Glomerular visceral epithelial cell (primary cell): ENCODE measurements around the gene CKLF.
A peak's percentile ranks its signal among the peaks of the same experiment; 100 is the strongest.
"Not testable (repeated sequence)": the region's sequence is repeated elsewhere in the genome, so short reads cannot be mapped to it uniquely, and the experiment has no call there.

Experiments
- DNase-seq: peaks from one replicate; pipeline ENCODE4 v3.0.0-alpha.2; 2016; ENCODE audit errors: extremely low spot score

Gene CKLF

DNA sequence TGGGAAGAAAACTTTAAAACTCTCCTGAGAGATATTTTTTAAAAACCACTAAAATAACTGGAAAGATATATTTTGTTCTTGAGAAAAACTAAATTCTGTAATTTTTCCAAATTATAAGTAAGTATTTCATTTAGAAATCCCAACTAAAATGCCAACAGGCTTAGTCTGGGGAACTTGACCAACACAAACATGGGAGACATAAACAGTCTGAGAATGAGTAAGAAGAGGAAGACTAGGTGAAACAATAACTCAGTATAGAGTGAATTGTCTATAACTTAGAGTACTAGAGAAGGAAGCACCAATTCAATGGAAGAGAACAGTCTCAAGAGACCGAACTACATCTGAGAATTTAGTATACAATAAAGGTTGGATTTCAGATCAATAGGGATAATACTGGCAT lies 16.8 kb downstream of the CKLF start:
- DNase-seq: no peak

DNA sequence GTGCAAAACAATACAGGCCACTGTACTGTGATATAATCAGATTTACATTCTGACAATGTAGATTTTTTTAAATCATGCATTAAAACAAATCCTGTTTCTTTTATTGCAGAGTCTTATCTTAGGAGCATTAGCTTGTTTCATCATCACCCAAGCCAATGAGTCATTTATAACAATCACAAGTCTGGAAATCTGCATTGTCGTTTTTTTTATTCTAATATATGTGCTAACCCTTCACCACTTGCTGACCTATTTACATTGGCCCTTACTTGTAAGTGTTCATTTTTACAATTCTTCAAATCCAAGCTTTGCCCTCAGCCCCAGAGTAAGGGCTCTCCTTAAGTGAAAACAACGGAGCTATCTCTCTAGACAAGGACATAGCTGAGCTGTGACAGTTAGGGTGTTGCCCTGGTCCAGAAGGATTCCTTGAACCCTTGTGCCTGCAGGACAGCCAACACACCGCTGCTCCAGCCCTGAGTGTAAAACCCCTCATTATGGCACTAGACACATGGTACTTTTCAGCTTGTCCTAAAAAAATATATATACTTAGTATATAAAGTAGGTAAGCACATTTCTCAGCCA lies 17.5 kb downstream of the CKLF start:
- DNase-seq: no peak

DNA sequence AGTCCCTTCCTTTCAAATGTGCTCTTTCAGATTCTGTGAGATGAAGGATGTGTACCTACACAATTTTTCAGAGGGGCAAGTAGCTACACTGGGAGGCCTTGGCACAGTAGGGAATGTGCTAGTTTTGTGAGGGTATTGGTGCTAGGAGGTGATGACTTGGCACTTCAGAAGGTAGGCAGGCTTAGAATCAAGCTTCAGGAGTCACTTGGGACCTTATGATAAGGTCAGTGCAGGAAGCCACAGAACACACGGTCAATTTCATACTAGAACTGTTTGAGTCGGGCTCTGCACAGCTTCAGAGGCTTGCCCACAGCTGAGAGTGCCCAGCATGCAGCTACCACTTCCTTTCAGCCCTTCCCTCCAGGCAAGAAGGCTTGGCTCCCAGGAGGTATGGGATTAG lies 20.0 kb downstream of the CKLF start:
- no peak for DNase-seq

DNA sequence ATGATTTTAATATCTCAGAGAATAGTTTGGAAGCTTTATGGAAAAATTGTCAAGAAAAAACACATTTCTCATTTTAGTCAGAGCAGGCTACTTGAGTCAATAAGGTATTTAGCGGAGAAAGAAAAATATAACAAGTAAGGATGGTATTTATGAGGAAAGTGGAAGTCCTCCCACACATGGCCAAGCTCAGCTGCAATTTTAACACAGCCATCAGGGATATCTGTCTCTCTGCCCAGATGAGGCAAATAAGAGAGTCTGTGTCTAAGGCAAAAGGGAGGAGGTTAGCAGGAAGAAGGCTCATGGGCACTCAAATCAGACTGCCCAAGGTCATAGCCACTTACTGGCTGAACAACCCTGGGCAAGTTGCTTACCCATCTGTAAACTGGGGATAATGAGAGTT lies 21.7 kb downstream of the CKLF start:
- no peak for DNase-seq

DNA sequence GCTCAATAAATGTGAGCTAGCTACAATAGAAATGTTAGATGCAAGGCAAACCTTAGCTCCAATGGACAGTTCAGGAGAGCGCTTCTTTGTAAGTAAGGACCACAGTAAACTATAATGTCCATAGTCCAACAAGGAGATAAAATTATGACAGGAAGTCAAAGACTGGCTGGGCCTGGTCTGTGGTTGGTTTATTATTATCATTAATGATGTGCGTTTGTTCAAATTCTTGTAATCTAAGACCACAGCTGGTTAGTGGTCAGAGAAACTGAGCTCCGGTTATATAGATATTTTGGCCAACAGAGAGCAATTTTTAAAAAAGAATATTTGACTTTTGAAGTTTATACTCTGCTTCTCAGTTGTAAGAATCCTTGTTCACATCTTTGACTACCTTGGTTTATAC lies 22.2 kb downstream of the CKLF start:
- DNase-seq: no peak

DNA sequence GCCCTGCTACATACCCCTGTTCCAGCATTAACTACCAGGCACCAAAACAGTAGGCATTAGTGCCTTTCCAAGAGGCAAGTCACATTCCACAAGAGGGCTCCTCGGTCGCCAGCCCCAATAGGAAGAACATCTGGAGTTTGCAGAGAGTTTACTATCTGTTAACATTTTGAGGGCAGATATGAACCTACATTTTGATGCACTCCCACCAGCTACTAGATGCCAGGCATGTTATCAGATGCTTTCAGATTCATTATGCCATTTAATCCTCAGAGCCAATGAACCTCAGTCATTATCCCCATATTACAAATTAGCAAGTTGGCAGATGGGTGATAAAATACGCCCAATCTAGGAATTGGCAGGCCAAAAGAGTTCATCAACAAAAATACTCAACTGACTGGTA lies 22.7 kb downstream of the CKLF start:
- DNase-seq: no peak

DNA sequence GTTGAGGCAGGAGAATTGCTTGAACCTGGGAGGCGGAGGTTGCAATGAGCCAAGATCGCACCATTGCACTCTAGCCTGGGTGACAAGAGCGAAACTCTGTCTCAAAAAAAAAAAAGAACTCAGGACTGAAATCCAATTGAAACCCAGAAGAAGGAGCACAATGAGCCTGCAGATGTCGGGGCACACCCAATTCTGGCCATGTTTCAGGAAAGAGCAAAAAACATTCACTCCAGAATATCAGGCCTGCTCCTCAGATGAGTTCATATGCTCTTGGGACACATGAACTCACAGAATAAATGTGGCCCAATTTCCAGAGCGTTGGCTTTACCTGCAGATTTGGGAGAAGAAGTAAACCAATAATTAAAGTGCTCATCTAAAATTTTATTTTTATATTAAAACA lies 23.9 kb downstream of the CKLF start:
- DNase-seq: no peak

DNA sequence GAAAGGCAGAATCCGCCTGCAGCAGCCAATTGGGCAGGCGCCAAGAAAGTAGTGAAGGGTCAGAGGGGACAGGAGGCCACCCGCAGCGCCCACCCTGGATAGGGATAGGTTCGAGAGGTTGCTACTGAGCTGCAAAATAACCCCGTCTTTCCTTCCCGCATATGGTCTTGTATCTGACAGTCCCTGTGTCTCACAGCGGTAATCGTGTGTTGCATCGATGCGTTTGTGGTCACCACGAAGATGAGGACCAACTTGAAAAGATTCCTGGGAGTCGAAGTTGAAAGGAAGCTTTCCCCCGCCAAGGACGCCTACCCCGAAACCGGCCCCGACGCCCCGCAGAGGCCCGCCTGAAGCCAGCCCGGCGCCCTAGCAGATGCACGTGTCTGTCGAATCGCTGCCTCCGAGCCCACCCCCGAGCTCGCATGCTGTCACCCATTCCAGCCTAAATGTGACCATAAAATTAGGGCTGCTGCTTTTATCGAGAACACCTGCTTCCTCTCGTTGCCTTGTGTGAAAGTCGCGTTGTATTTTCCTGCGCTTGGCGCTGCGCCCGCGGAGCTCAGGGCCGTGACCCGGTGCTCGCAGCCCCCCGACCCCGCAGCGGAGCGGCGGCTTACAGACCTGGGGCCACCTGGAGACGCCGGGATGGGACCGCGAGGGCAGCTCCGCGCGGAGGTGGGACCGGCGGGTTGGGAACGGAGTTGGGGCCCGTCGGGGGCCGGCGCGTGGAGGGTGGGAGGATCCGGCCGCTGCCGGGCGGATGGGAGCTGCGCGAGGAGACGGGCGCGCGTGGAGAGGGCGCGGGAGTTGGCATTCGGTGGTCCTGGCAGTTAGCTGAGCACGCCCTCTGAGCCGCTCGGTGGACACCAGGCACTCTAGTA lies 26.5 kb downstream of the CKLF start, which contains the start of gene CMTM2:
TSS of gene CMTM2 (plus strand) at position 813 of the 881 bp plus-strand sequence. CDS start 145 bp downstream, outside the sequence.
- no peak for DNase-seq

DNA sequence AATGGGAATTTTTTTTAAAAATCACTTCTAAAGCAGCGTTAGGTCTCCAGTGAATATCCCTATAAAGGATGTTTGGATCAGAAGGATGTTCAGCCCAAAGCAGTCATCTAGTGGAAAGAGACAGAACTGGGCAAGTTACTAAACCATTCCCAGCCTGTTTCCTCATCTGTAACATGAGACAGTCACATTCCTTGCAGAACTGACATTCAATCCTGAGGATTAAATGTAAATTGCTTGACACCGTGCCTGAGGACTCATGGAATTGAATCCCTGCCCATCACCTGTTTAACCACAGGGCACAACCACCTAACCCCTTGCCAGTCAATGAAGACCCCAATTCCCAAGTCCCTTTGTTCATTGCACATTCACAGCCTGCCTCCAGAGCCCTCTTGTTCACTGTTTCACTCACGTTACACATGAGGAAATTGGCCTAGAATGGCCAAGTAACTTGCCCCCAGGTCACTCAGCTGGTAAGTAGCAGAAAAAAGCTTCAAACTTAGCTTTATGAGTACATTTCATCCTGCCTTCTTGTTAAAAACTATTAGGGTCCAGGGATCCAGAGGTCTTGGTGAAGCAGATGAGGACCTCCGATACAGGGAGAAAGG lies 28.3 kb downstream of the CKLF start:
- peak; percentile 59 for DNase-seq

DNA sequence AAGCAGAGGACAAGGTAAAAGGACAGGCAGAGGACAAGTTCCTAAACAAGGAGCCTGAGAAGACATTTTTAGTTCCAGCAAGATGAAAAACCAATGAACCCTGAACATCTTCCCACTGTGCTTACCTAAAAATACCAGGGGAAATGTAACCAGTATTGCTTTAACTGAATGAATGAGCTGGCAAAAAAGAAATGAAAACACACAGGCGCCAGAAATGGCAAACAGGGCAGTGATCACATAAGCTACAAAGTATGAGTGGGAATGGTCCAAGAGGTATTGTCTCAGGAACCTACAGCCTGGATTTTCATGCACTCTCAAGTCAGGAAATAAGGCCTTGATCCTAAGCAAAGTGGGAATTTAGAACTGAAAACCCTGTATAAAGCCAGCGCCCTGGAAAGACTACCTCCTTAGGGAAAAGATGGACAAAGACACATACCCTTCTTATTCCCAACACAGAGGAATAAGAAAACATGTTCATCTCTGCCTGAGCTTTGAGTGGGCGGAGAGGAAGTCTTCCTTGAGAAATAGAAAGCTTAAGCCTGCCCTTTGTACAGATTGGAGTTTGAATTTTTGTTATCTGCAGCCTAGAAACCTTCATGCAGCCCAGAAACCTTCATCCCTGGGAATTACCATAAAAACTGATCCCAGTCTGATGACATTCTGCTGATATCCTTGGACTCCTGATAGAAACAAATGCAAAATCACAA lies 29.0 kb downstream of the CKLF start:
- no peak for DNase-seq

DNA sequence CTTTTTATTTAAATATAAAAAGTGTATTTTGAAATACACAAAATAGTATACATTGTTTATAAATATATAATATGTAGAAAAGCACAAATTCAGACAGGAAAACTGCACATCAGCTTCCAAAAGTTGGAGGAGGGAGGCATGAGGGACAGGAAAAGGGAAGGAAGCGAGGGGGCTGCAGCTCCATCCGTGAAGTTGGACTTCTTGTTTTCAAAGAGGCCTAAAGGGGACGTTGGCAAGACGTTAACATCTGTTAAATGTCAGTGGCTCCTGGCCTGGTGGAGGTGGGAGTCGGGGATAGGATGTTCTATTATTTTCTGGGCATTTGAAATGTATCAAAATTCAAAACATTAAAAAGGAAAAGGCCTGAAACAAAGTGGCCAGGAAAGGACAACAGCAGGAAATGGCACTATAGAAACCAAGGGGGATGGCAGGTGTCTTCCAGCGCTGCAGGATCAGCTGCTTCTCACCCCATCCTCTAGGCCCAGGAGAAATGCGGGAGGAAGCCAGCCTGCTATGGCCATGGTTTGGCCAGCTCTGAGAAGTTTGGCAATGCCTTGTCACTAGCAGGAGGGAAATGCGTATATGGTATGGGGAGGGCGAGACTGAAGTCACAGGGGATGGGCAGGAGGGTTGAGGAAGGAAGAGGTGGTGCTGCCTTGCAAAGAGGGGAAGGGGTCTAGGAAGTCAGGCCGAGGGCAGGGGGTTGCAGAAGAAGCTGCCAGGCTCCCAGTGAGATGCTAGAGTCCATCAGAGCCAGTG lies 33.3 kb downstream of the CKLF start:
- no peak for DNase-seq

DNA sequence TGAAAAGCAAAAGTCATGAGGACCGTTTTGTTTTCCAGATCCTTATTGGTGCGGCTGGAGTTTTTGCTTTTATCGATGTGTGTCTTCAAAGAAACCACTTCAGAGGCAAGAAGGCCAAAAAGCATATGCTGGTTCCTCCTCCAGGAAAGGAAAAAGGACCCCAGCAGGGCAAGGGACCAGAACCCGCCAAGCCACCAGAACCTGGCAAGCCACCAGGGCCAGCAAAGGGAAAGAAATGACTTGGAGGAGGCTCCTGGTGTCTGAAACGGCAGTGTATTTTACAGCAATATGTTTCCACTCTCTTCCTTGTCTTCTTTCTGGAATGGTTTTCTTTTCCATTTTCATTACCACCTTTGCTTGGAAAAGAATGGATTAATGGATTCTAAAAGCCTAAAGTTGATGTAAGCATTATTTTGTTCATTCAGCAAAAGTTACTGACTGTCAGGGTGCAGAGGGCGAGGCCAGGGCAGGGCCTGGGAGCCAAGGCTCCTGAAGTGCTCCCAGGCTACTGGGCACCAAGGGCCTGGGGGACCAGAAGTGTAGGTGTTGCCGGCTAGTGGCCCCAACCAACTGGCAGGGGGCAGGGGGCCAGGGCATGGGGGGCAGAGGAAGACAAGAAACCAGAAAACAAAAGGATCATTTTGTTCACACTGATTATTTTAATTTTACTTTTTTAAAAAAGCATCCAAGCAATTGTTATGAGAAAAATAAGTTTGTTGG lies 35.7 kb downstream of the CKLF start:
- DNase-seq: no peak

DNA sequence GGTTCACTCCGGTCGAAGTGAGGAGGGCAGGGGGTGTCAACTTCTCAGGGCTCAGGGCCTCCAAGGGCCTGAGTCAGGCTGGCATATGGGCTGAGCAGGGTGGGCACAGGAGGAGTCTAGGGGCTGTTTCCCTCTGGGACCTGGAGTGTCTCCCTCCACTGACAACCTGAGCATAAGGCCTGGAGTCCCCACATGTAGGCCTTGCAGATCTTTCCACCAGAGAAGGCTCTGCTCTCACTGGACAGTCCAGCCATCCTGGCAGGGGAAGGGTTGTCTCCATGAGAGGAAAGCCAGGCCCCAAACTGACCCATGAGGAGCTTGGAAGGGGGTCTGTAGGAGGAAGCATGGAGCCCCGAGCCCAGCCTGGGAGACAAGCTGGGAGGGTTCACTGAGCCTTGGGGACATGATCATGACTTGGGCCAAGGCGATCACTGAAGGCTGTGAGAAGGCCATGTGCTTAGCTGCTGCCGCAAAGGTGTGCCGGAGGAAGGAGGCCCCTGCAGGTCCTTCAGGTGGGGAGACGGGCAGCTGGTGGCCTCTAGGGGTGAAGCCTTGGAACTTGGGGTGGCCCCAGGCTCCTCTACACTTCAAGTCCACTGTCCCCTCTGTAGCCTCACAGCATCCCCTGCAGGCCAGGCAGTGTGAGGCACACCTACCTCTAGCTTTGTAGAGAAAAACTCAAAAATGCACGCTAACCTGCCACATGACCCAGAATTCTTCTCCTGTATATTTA lies 36.8 kb downstream of the CKLF start:
- DNase-seq: no peak

DNA sequence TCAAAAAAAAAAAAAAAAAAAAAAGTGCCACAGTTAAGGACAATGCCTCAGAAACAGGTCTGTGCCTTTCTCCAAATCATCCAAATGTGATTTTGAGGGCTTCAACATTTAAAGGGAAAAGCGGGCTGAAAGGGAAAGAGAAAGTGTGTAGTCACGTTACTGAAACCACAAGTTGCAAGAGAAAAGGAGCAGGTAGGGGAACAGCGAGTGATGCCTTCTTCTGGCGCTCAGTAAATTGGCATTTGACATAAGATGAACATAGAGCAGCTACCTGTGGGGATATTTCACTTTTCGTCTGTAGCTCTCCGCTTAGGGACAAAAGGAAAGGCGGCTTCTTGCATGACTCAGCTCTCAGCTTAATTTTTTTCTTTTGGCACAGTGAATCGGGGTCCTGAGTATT lies 37.9 kb downstream of the CKLF start:
- DNase-seq: no peak

DNA sequence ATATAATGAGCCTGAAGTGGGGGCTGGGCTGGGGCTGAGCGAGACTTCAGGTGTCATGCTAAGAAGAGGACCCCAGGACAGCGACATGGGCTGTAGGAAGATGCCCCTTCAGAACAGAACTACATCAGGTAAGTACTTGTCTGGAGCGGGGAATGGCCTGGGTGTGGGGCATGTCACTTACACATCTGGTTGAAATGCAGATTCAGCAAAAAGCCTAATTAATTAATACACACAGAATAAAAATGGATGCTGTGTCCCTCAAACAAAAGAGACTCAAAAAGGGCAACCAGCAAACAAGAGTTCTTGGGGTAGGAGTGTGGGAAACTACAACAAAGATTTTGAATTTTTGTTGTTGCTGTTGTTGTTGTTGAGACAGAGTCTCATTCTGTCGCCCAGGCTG lies 38.6 kb downstream of the CKLF start:
- DNase-seq: no peak

DNA sequence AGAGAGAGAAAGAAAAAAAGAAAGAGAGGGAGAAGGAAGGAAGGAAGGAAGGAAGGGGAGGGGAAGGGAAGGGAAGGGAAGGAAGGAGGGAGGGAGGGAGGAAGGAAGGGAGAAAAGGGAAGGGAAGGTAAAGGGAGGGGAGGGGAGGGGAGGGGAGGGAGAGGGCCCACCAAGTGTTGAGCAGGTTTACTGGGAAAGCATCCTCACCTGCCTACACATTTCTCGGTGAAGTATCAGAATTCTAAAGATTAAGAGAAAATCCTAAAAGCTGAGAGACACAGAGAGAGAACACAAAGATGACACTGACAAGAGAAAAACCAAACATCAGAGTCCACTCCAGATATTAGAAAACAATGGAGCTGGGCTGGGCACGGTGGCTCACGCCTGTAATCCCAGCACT lies 39.9 kb downstream of the CKLF start:
- no peak for DNase-seq

DNA sequence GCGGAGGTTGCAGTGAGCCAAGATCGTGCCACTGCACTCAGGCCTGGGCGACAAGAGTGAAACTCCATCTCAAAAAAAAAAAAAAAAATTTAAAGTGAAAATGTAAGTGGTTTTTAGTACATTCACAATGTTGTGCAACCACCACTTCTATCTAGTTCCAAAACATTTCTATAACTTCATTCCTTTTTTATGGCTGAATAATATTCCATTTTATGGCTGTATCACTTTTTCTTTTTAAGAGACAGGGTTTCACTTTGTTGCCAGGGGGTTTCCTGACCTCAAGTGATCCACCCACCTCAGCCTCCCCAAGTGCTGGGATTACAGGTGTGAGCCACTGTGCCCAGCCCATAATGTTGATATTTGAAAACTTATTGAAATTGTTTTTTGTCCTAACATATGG lies 40.4 kb downstream of the CKLF start:
- DNase-seq: no peak

DNA sequence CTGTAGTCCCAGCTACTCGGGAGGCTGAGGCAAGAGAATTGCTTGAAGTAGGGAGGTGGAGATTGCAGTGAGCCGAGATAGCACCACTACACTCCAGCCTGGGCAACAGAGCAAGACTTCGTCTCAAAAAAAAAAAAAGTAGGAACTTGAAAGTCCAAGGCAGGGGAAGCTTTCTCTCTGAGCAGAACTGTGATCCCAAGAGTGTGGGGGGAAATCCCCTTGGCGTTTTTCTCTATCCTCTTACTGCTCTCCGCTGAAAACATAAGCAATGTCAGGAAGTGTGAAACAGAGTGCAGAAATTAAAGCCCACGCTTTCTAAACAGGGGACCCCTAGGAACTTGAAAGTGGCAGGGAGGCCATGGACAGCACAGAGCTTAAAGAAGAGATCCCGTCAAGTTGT lies 42.4 kb downstream of the CKLF start:
- no peak for DNase-seq

DNA sequence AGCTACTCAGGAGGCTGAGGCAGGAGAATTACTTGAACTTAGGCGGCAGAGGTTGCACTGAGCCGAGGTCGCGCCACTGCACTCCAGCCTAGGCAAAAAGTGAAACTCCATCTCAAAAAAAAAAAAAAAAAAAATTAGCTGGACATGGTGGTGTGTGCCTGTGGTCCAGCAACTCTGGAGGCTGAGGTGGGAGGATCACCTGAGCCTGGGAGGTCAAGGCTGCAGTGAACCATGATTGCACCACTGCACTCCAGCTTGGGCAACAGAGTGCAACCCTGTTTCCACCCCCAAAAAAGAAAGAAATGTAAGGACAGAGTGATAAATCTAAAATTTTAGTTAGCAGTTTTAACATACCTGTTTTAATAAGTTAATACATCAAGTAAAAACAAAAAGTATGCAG lies 44.2 kb downstream of the CKLF start:
- DNase-seq: not testable (repeated sequence)
